Neural cell (in vitro differentiated cells): ENCODE results near the gene JADE2. TPM values are rescaled to one million over a fixed set of nuclear protein-coding genes. Genes with fewer than 3 reads are reported as not detected.

ENCODE experiments used
- H2AFZ ChIP-seq: fragments of 200-600, 300-800 bp; sonication (generic), shearing (Covaris generic); 2 replicates; pipeline ENCODE4 v1.6.0; 2014; ENCODE audit warnings: low read depth, mild to moderate bottlenecking, antibody characterized with exemption, low read length, moderate library complexity
- H3F3A ChIP-seq: fragments of 200-600 bp; shearing (Covaris generic); 2 replicates; pipeline ENCODE4 v1.6.1; 2016; ENCODE audit warnings: mild to moderate bottlenecking, moderate library complexity, mixed read lengths, antibody characterized with exemption, low read length; ENCODE audit not compliant: insufficient read depth, poor library complexity, severe bottlenecking
- H3K27ac ChIP-seq: fragments of 200-600, 300-800 bp; sonication (generic), shearing (Covaris generic); 2 replicates; pipeline ENCODE4 v1.5.1; 2014; ENCODE audit warnings: mild to moderate bottlenecking, low read length, moderate library complexity
- H3K27me3 ChIP-seq: fragments of 300-800, 200-600 bp; sonication (generic), shearing (Covaris generic); 2 replicates; pipeline ENCODE4 v1.6.0; 2014; ENCODE audit warnings: mild to moderate bottlenecking, low read depth, low read length, moderate library complexity; ENCODE audit not compliant: insufficient read depth
- H3K36me3 ChIP-seq: fragments of 300-800, 200-600 bp; sonication (generic), shearing (Covaris generic); 2 replicates; pipeline ENCODE4 v1.5.1; 2014; ENCODE audit warnings: mild to moderate bottlenecking, antibody characterized with exemption, low read length, moderate library complexity; ENCODE audit not compliant: insufficient read depth
- H3K4me2 ChIP-seq: fragments of 300-800, 200-600 bp; sonication (generic), shearing (Covaris generic); 2 replicates; pipeline ENCODE4 v1.6.0; 2014; ENCODE audit warnings: mild to moderate bottlenecking, low read length
- H3K4me3 ChIP-seq: fragments of 300-800, 200-600 bp; sonication (generic), shearing (Covaris generic); 2 replicates; pipeline ENCODE4 v1.5.1; 2014; ENCODE audit warnings: mild to moderate bottlenecking, low read length, moderate library complexity
- H3K79me2 ChIP-seq: fragments of 200-600 bp; shearing (Covaris generic); replicated peaks from 2 replicates; pipeline ENCODE4 v1.6.0; 2014; ENCODE audit warnings: mild to moderate bottlenecking, low read length, moderate library complexity; ENCODE audit not compliant: insufficient read depth
- H3K9ac ChIP-seq: fragments of 300-800, 200-600 bp; sonication (generic), shearing (Covaris generic); 2 replicates; pipeline ENCODE4 v1.6.1; 2016; ENCODE audit warnings: mild to moderate bottlenecking, low read length, mixed read lengths
- H3K9me2 ChIP-seq: fragments of 200-600 bp; shearing (Covaris generic); 2 replicates; pipeline ENCODE4 v1.6.1; 2016; ENCODE audit warnings: mild to moderate bottlenecking, low read length, mixed read lengths; ENCODE audit not compliant: insufficient read depth
- H3K9me3 ChIP-seq: fragments of 200-600, 300-800 bp; sonication (generic), shearing (Covaris generic); 2 replicates; pipeline ENCODE4 v1.6.1; 2016; ENCODE audit warnings: mild to moderate bottlenecking, mixed run types, low read length, moderate library complexity, mixed read lengths
- H4K20me1 ChIP-seq: fragments of 200-600 bp; shearing (Covaris generic); 2 replicates; pipeline ENCODE4 v1.6.1; 2016; ENCODE audit warnings: mild to moderate bottlenecking, mixed run types; ENCODE audit not compliant: insufficient read depth
- CTCF ChIP-seq: fragments of 450-650 bp; IDR thresholded peaks from 2 replicates; pipeline ENCODE4 v1.5.1; 2014; ENCODE audit warnings: antibody characterized with exemption, mild to moderate bottlenecking, moderate library complexity; ENCODE audit not compliant: poor library complexity, severe bottlenecking
- EP300 ChIP-seq: fragments of 450-650 bp; conservative IDR thresholded peaks from 2 replicates; pipeline ENCODE4 v1.6.1; 2014; ENCODE audit warnings: antibody characterized with exemption, mild to moderate bottlenecking, moderate library complexity; ENCODE audit not compliant: poor library complexity, severe bottlenecking
- EZH2 ChIP-seq: fragments of 200-600, 300-800 bp; shearing (Covaris generic), sonication (generic); IDR thresholded peaks from 2 replicates; pipeline ENCODE4 v1.6.1; 2014; ENCODE audit warnings: antibody characterized with exemption, low read length, borderline replicate concordance, mild to moderate bottlenecking; ENCODE audit not compliant: insufficient read depth, poor library complexity, severe bottlenecking
- MXI1 ChIP-seq: fragments of 450-650 bp; conservative IDR thresholded peaks from 2 replicates; pipeline ENCODE4 v1.6.1; 2014; ENCODE audit warnings: antibody characterized with exemption, mild to moderate bottlenecking; ENCODE audit not compliant: poor library complexity, severe bottlenecking
- POLR2AphosphoS5 ChIP-seq: IDR thresholded peaks from 2 replicates; pipeline ENCODE4 v1.6.1; 2012
- RAD21 ChIP-seq: fragments of 450-650 bp; conservative IDR thresholded peaks from 2 replicates; pipeline ENCODE4 v1.6.1; 2014; ENCODE audit warnings: antibody characterized with exemption, mild to moderate bottlenecking, moderate library complexity
- REST ChIP-seq: IDR thresholded peaks from 2 replicates; pipeline ENCODE4 v1.6.1; 2012; ENCODE audit warnings: borderline replicate concordance
- SMC3 ChIP-seq: fragments of 450-650 bp; conservative IDR thresholded peaks from 2 replicates; pipeline ENCODE4 v1.6.1; 2014; ENCODE audit warnings: antibody characterized with exemption, mild to moderate bottlenecking, moderate library complexity; ENCODE audit not compliant: poor library complexity
- TAF1 ChIP-seq: IDR thresholded peaks from 2 replicates; pipeline ENCODE4 v1.6.1; 2012; ENCODE audit warnings: low read depth
- polyA plus RNA-seq: library from polyadenylated mRNA; depleted of rRNA; stranded (reverse); fragments of >200 nt; gene quantifications from 2 replicates; pipeline ENCODE4 v1.2.3, GENCODE V29; 2014

JADE2 gene
- polyA plus RNA-seq, 1 donor from 2014 or later = 1.9 TPM

- Histone ChIP-seq H3K4me3 (no peak overlapping the region), H3K27me3 (no peaks in the 10 kb centered on the region), H3K27ac (no peak overlapping the region), H4K20me1 (no peaks in the 10 kb centered on the region), H3K36me3 (no peaks in the 10 kb centered on the region), H3K79me2 (no peaks in the 10 kb centered on the region), H3K9me3 (no peaks in the 10 kb centered on the region), H3F3A (no peaks in the 10 kb centered on the region), H3K9me2 (no peaks in the 10 kb centered on the region), H2AFZ (no peak overlapping the region), H3K4me2 (no peak overlapping the region), H3K9ac (no peak overlapping the region)
- no peak for TF ChIP-seq RAD21
- TF ChIP-seq SMC3 = no peak
- TF ChIP-seq EP300 = no peak
- no peak for TF ChIP-seq TAF1
- TF ChIP-seq POLR2AphosphoS5 = no peak
- no peak for TF ChIP-seq EZH2
Observed at GRCh38 chr5:134545070-134545868, 19.8 kb downstream of the JADE2 start.

- Histone ChIP-seq H3K9ac (no peak overlapping the region), H3K9me2 (no peaks in the 10 kb centered on the region), H3K4me3 (no peak overlapping the region), H3K79me2 (no peaks in the 10 kb centered on the region), H4K20me1 (no peaks in the 10 kb centered on the region), H3K4me2 (no peak overlapping the region), H3K27ac (no peak overlapping the region), H3K27me3 (no peaks in the 10 kb centered on the region), H3K9me3 (no peaks in the 10 kb centered on the region), H3F3A (no peaks in the 10 kb centered on the region), H3K36me3 (no peaks in the 10 kb centered on the region), H2AFZ (no peak overlapping the region)
- TF ChIP-seq MXI1 (no peak), EP300 (no peak), TAF1 (no peak), CTCF (no peak), SMC3 (no peak), REST (no peak), POLR2AphosphoS5 (no peak), EZH2 (no peak), RAD21 (no peak)
Observed at GRCh38 chr5:134547066-134547465, 21.6 kb downstream of the JADE2 start.
